ENCODE results near the gene GALNT3. TPM values are rescaled to one million over a fixed set of nuclear protein-coding genes. Genes with fewer than 3 reads are reported as not detected.

The GALNT3 gene
- total and polyA plus RNA-seq, 9 of the 15 experiments (the other 6 are each of a cell fraction or from before 2014, with no cell fraction given) = 0.03 to 0.29 (median 0.06) TPM; not detected in 6

DNA sequence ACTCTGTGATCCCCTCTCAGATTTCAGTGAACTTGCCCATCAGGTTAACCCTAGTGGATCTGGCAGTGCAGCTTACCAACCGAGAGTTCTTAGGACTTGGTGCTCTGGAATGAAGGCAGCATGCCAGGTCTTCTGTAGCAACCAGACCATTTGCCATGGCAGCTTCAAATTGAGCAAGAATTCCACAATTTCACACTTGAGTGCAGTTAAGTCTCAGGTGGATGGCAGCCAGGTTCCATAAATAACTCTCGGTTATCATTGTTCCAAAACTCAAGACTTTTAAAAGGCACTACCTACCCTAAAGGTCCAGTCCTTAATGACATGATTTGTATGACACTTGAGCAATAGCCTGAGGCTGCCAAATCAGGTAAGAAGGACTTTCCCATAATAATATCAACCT lies 48.1 kb downstream of the GALNT3 start:
- Histone ChIP-seq H3K27me3 (ENCODE audit: control insufficient read depth in 2 of 2, insufficient read depth in 2 of 2, low read length in 2 of 2) (no peaks in the 10 kb centered on the region), H3K4me1 (replicated peaks in 1 of 2; ENCODE audit: control insufficient read depth in 2 of 2, insufficient read depth in 2 of 2, low read length in 2 of 2) (no peaks in the 10 kb centered on the region), H3K9me1 (ENCODE audit: control insufficient read depth, insufficient read depth, low read length) (no peaks in the 10 kb centered on the region), H3K4me2 (ENCODE audit: insufficient read depth, low read length) (no peak overlapping the region), H4K20me1 (replicated peaks; ENCODE audit: control insufficient read depth, insufficient read depth, low read length) (no peaks in the 10 kb centered on the region), H2AFZ (ENCODE audit: low read depth, low read length) (no peak overlapping the region), H3K79me2 (ENCODE audit: control insufficient read depth, insufficient read depth, low read length) (no peaks in the 10 kb centered on the region), H3K36me3 (ENCODE audit: control insufficient read depth, insufficient read depth, low read length) (no peaks in the 10 kb centered on the region), H3K9me3 (replicated peaks; ENCODE audit: control insufficient read depth, insufficient read depth, low read depth, low read length) (no peaks in the 10 kb centered on the region), H3K9ac (ENCODE audit: insufficient read depth in 1 of 2, low read depth in 2 of 2, low read length in 2 of 2) (no peak overlapping the region), H3K27ac (ENCODE audit: extremely low read depth, low read depth, low read length) (no peak overlapping the region), H3K4me3 (no peak overlapping the region)
- ChIA-PET POLR2A (no interaction called here), CTCF (ENCODE audit: low intra/inter-chr PET ratio) (no interaction called here)
- BruUV-seq (replicated peaks) = no TSS peak
- intact Hi-C loops (cut with micrococcal nuclease) (no loop called here), in situ Hi-C loops (cut with MboI) (no loop called here)
- WGBS (ENCODE audit: insufficient coverage, low coverage, missing lambda C conversion rate) = 0% methylated on average over 2 of the region's 2 CpGs
- DNase-seq (ENCODE audit: extremely low read depth in 1 of 4, low spot score in 3 of 4) (no peak), FAIRE-seq (no peak), ATAC-seq (no peak)
- TF ChIP-seq SMAD4 (CRISPR knock-in tag; conservative IDR thresholded peaks at IDR 0.05) (no peak), PHB2 (IDR thresholded peaks at IDR 0.05; ENCODE audit: low read depth) (no peak), SLC30A9 (CRISPR knock-in tag; IDR thresholded peaks at IDR 0.05) (no peak), LARP7 (IDR thresholded peaks at IDR 0.05) (no peak), POLR3A (IDR thresholded peaks at IDR 0.05; ENCODE audit: borderline replicate concordance, extremely low read depth, insufficient read depth, insufficient read length) (no peak), HSF4 (CRISPR knock-in tag; IDR thresholded peaks at IDR 0.05; ENCODE audit: borderline replicate concordance) (no peak), TEAD2 (tag; IDR thresholded peaks at IDR 0.05) (no peak), SMARCB1 (IDR thresholded peaks at IDR 0.05; ENCODE audit: insufficient read length, low read depth) (no peak)
- TF ChIP-seq, protein P1, sequence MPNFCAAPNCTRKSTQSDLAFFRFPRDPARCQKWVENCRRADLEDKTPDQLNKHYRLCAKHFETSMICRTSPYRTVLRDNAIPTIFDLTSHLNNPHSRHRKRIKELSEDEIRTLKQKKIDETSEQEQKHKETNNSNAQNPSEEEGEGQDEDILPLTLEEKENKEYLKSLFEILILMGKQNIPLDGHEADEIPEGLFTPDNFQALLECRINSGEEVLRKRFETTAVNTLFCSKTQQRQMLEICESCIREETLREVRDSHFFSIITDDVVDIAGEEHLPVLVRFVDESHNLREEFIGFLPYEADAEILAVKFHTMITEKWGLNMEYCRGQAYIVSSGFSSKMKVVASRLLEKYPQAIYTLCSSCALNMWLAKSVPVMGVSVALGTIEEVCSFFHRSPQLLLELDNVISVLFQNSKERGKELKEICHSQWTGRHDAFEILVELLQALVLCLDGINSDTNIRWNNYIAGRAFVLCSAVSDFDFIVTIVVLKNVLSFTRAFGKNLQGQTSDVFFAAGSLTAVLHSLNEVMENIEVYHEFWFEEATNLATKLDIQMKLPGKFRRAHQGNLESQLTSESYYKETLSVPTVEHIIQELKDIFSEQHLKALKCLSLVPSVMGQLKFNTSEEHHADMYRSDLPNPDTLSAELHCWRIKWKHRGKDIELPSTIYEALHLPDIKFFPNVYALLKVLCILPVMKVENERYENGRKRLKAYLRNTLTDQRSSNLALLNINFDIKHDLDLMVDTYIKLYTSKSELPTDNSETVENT (CRISPR knock-in tag; IDR thresholded peaks at IDR 0.05) = no peak
- TF ChIP-seq, protein P2, sequence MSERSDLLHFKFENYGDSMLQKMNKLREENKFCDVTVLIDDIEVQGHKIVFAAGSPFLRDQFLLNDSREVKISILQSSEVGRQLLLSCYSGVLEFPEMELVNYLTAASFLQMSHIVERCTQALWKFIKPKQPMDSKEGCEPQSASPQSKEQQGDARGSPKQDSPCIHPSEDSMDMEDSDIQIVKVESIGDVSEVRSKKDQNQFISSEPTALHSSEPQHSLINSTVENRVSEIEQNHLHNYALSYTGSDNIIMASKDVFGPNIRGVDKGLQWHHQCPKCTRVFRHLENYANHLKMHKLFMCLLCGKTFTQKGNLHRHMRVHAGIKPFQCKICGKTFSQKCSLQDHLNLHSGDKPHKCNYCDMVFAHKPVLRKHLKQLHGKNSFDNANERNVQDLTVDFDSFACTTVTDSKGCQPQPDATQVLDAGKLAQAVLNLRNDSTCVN (CRISPR knock-in tag; IDR thresholded peaks at IDR 0.05) = no peak
- TF ChIP-seq, protein P3, sequence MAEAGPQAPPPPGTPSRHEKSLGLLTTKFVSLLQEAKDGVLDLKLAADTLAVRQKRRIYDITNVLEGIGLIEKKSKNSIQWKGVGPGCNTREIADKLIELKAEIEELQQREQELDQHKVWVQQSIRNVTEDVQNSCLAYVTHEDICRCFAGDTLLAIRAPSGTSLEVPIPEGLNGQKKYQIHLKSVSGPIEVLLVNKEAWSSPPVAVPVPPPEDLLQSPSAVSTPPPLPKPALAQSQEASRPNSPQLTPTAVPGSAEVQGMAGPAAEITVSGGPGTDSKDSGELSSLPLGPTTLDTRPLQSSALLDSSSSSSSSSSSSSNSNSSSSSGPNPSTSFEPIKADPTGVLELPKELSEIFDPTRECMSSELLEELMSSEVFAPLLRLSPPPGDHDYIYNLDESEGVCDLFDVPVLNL (CRISPR knock-in tag; IDR thresholded peaks at IDR 0.05; ENCODE audit: low read depth) = no peak
- TF ChIP-seq, protein P4, sequence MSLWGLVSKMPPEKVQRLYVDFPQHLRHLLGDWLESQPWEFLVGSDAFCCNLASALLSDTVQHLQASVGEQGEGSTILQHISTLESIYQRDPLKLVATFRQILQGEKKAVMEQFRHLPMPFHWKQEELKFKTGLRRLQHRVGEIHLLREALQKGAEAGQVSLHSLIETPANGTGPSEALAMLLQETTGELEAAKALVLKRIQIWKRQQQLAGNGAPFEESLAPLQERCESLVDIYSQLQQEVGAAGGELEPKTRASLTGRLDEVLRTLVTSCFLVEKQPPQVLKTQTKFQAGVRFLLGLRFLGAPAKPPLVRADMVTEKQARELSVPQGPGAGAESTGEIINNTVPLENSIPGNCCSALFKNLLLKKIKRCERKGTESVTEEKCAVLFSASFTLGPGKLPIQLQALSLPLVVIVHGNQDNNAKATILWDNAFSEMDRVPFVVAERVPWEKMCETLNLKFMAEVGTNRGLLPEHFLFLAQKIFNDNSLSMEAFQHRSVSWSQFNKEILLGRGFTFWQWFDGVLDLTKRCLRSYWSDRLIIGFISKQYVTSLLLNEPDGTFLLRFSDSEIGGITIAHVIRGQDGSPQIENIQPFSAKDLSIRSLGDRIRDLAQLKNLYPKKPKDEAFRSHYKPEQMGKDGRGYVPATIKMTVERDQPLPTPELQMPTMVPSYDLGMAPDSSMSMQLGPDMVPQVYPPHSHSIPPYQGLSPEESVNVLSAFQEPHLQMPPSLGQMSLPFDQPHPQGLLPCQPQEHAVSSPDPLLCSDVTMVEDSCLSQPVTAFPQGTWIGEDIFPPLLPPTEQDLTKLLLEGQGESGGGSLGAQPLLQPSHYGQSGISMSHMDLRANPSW (CRISPR knock-in tag; IDR thresholded peaks at IDR 0.05) = no peak
- TF ChIP-seq, protein P5, sequence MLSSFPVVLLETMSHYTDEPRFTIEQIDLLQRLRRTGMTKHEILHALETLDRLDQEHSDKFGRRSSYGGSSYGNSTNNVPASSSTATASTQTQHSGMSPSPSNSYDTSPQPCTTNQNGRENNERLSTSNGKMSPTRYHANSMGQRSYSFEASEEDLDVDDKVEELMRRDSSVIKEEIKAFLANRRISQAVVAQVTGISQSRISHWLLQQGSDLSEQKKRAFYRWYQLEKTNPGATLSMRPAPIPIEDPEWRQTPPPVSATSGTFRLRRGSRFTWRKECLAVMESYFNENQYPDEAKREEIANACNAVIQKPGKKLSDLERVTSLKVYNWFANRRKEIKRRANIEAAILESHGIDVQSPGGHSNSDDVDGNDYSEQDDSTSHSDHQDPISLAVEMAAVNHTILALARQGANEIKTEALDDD (IDR thresholded peaks at IDR 0.05) = no peak
